NOMO-1 treated with DMSO at 0.1 percent for 48 hours (cell line): ENCODE data around the gene AZU1.
"Not testable (repeated sequence)": the region's sequence is repeated elsewhere in the genome, so short reads cannot be mapped to it uniquely, and the experiment has no call there.

Experiments
- DNase-seq: peaks from one replicate; lab custom pipeline; 2025; ENCODE audit not compliant: unreplicated experiment; lab: John Stamatoyannopoulos, UW

AZU1 gene

GRCh38 chr19:825897-826644 lies 1.6 kb upstream of the AZU1 start:
- peak; percentile 47 for DNase-seq

- no peak for DNase-seq
Measured at GRCh38 chr19:827314-827709, 325 bp upstream of the AZU1 start.

DNA sequence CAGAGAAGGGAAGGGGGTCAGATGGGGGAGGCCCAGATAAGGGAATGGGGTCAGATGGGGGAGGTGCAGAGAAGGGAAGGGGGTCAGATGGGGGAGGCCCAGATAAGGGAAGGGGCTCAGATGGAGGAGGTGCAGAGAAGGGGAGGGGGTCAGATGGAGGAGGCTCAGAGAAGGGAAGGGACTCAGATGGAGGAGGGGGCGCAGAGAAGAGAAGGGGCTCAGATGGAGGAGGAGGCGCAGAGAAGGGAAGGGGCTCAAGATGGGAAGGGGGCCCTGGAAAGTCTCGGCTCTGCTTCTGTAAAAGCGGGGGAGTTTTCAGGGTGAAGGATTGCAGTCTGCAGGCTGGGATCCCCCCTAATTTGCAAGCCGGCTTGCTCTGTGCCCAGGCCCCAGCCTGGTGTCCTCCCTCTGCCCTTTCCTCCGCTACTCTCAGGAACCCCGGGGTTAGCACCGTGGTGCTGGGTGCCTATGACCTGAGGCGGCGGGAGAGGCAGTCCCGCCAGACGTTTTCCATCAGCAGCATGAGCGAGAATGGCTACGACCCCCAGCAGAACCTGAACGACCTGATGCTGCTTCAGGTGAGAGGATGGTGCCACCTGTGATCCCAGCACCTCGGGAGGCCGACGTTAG lies 1.6 kb downstream of the AZU1 start:
- DNase-seq: no peak

- DNase-seq: no peak
Measured at GRCh38 chr19:831407-832369, 4.1 kb downstream of the AZU1 start.

DNA sequence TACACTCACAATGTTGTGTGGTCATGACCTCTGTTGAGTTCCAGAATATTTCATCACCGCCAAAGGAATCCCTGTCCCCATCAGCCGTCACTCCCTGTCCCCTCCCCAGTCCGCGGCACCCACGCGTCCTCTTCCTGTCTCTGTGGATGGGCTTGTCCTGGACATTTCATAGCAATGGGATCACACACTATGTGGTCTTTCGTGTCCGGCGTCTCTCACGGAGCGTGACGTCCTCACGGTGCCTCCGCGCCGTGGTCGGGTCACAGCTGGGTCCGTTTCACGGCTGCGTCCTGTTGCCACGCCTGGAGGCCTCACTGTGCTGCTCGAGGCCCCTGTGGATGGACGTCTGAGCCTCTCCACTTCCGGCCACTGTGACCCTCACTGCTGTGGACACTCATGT lies 6.6 kb downstream of the AZU1 start:
- DNase-seq: no peak

DNA sequence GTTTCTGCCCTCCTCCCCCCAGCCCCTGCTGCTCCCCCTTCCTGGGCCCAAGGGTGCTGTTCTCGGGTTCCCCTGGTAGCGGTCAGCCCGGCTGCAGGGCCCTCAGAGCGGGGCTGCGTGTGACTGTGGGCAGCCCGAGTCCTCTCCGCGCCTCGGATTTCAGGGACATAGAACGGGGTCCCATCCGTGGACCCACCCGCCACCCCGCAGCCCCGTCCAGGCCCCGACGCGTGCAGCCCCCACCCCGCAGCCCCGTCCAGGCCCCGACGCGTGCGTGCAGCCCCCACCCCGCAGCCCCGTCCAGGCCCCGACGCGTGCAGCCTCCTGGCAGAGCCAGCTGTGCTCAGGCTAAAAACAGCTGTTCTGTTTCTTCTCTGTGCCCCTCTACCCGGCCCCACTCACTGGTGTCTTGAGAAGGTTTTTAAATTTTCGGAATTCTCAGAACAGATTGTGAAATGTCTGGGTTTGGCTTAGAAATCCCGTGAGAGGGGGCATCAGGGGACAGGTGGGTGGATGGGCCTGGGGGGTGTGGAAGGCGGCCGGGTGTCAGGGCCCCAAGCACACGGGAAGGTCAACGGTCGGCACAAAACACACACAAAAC lies 7.7 kb downstream of the AZU1 start:
- no peak for DNase-seq

DNA sequence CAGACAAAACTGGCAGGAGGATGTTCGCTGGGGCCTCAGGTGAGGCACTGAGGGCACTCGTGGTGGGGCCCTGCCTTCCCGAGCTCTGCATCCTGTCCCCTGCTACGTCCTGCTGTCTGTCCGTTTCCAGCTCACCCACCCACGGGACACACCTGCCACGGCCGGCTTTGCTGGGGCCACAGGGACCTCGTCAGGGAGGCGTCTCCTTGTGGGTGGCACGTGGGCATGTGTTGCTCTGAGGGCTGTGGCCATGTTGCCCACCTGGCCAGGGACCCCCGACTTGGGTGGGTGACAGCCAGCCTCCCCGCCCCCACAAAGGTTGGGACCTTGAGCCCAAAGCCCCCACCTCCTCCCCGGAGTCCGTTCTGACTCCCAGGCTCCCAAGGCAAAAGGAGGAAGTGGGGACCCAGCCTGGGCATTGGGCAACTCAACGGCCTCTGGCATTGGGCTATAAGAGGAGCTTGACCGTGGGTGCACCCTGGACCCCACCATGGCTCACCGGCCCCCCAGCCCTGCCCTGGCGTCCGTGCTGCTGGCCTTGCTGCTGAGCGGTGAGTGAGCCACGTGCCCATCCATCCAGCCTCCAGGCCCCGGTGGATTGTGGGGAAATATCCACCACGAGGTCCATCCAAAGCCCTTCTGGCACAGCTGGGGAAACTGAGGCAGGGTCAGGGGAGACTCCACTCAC lies 13.0 kb downstream of the AZU1 start, which contains the start of gene PRTN3:
TSS of gene PRTN3 (plus strand) at position 481 of the 688 bp plus-strand sequence. CDS start at position 491, 10 bp downstream.
- DNase-seq: peak; percentile 61

- DNase-seq: not testable (repeated sequence)
Measured at GRCh38 chr19:842802-843179, 15.2 kb downstream of the AZU1 start.

DNA sequence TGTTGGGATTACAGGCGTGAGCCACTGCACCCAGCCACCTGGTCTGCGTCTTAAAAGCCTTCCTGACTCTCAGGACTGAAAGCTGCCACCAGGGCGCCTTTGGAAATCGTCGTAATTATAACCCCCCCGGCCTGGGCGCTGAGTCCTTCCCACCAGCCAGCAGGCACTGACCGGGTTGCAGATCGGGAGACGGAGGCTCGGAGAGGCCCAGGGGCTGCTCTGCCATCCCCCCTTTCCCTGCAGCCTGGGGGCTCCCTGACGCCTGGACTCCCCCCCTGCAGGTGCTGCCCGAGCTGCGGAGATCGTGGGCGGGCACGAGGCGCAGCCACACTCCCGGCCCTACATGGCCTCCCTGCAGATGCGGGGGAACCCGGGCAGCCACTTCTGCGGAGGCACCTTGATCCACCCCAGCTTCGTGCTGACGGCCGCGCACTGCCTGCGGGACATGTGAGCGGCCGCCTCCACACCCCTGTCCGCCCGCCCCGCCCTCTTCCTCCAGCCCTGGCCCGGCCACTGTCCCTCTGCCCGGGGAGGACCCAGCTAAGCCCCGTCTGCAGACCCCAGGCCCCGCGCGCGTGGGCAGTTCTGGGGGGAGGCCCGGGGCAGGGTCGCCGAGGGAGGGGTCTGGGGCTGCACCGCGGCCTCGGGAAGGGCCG lies 15.7 kb downstream of the AZU1 start:
- peak; percentile 28 for DNase-seq

GRCh38 chr19:843836-844545 lies 16.4 kb downstream of the AZU1 start:
- no peak for DNase-seq

- no peak for DNase-seq
Measured at GRCh38 chr19:844546-844971, 16.9 kb downstream of the AZU1 start.

DNA sequence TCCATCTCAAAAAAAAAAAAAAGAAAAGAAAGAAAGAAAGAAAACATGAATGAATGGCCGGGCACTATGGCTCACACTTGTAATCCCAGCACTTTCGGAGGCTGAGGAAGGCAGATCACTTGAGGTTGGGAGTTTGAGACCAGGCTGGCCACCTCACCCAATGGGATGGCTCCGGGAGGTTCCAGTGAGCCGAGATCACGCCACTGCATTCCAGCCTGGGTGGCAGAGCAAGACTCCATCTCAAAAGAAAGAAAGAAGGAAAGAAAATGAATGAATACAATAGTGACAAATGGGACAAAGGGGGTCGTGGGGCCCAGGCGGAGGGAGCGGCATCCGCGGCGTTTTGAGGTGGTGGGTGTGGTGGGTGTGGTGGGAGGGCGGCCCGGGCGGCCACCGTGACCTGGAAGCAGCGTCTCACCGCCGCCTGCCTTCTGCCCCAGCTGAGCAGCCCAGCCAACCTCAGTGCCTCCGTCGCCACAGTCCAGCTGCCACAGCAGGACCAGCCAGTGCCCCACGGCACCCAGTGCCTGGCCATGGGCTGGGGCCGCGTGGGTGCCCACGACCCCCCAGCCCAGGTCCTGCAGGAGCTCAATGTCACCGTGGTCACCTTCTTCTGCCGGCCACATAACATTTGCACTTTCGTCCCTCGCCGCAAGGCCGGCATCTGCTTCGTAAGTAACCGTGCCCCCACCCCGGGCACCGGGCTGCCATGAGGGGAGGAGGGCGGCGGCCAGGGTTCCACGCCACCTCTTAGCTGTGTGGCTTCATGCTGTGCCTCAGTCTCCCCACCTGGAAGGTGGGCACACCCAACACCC lies 18.3 kb downstream of the AZU1 start:
- no peak for DNase-seq

- no peak for DNase-seq
Measured at GRCh38 chr19:848386-848921, 20.8 kb downstream of the AZU1 start.

GRCh38 chr19:849195-849594 lies 21.6 kb downstream of the AZU1 start:
- not testable (repeated sequence) for DNase-seq

- DNase-seq: peak; percentile 45
Measured at GRCh38 chr19:850221-850978, 22.8 kb downstream of the AZU1 start.

DNA sequence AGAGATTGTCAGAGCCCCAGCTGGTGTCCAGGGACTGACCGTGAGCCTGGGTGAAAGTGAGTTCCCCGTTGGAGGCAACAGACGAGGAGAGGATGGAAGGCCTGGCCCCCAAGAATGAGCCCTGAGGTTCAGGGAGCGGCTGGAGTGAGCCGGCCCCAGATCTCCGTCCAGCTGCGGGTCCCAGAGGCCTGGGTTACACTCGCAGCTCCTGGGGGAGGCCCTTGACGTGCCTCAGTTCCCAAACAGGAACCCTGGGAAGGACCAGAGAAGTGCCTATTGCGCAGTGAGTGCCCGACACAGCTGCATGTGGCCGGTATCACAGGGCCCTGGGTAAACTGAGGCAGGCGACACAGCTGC lies 23.3 kb downstream of the AZU1 start:
- no peak for DNase-seq

GRCh38 chr19:852136-853013 lies 24.7 kb downstream of the AZU1 start, which contains the start of gene ELANE:
ELANE (plus strand) TSS chr19:852303; CDS start chr19:852329, 26 bp downstream.
- DNase-seq: peak; percentile 55
